Measurements from ENCODE around the gene TMCC3.

DNA sequence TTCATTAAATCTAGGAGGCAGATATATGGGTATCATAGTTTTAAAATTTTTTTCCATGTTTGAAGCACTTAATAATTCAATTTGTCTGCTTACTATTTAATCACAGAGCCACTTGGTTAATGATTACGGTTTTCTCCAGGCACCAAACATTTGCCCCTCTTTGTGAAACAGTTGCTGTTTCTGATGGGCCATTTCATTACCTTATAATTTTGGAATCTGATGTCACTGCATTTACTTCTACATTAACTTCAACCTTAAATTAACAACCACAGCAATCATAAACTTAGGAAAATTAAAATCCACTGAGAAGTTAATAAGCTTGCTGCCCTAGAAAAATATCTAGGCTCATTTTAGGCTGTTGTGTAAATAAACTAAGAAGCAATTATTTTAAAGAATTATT is 17.0 kb downstream of the TMCC3 start:
- TF ChIP-seq CTCF (IDR thresholded peaks at IDR 0.05): no peak
- no peak for TF ChIP-seq POLR2A (IDR thresholded peaks at IDR 0.05)
- no peak for TF ChIP-seq POLR2AphosphoS5 (IDR thresholded peaks at IDR 0.05)

All from prostate gland (tissue), 2 donors.